Measurements from ENCODE around the gene NPPA. TPM values are rescaled to one million over a fixed set of nuclear protein-coding genes. Genes with fewer than 3 reads are reported as not detected.

The NPPA gene
- total and polyA plus RNA-seq, 3 donors from 2014 or later, result not detected

GRCh38 chr1:11841245-11842153 lies 6.1 kb downstream of the NPPA start:
- TF ChIP-seq CTCF (IDR thresholded peaks at IDR 0.05), result no peak
- no peak for TF ChIP-seq POLR2A (IDR thresholded peaks at IDR 0.05)
- Histone ChIP-seq H3K4me1 (no peaks in the 10 kb centered on the region), H3K36me3 (ENCODE audit: low read depth, missing control alignments) (no peaks in the 10 kb centered on the region), H3K9me3 (no peaks in the 10 kb centered on the region), H3K4me3 (no peak overlapping the region), H3K27ac (no peak overlapping the region), H3K27me3 (no peaks in the 10 kb centered on the region)
- intact Hi-C loops (cut with DNase I; ENCODE audit: low total_unique reads), result no loop called here
- DNase-seq, result no peak
- 82 to 85% methylated on average over 14 to 17 of the region's 17 CpGs for WGBS, 2 donors

GRCh38 chr1:11839727-11840705 lies 7.6 kb downstream of the NPPA start:
- peak; percentile 46 for DNase-seq
- intact Hi-C loops (cut with DNase I; ENCODE audit: low total_unique reads), result no loop called here
- Histone ChIP-seq H3K4me1 (no peaks in the 10 kb centered on the region), H3K27me3 (no peaks in the 10 kb centered on the region), H3K36me3 (ENCODE audit: low read depth, missing control alignments) (no peaks in the 10 kb centered on the region), H3K4me3 (no peak overlapping the region), H3K27ac (no peak overlapping the region), H3K9me3 (no peaks in the 10 kb centered on the region)
- TF ChIP-seq POLR2A (IDR thresholded peaks at IDR 0.05) (no peak), CTCF (IDR thresholded peaks at IDR 0.05) (no peak)
- 79 to 85% methylated on average over 16 to 20 of the region's 20 CpGs for WGBS, 2 donors

- Histone ChIP-seq H3K36me3 (ENCODE audit: low read depth, missing control alignments) (no peaks in the 10 kb centered on the region), H3K27me3 (no peaks in the 10 kb centered on the region), H3K4me3 (no peak overlapping the region), H3K4me1 (no peaks in the 10 kb centered on the region), H3K27ac (no peak overlapping the region), H3K9me3 (no peaks in the 10 kb centered on the region)
- 51 to 63% methylated on average over 23 to 40 of the region's 40 CpGs for WGBS, 2 donors
- intact Hi-C loops (cut with DNase I; ENCODE audit: low total_unique reads), result no loop called here
- TF ChIP-seq POLR2A (IDR thresholded peaks at IDR 0.05), result no peak
- TF ChIP-seq CTCF (IDR thresholded peaks at IDR 0.05), result peak; percentile 81 to 95 (median 90)
- peak; percentile 80 for DNase-seq
Observed at GRCh38 chr1:11838349-11839272, 9.0 kb downstream of the NPPA start.

GRCh38 chr1:11837767-11838348 lies 9.7 kb downstream of the NPPA start:
- no peaks in the 10 kb centered on the region for H3K36me3 ChIP-seq (ENCODE audit: low read depth, missing control alignments)
- TF ChIP-seq POLR2A (IDR thresholded peaks at IDR 0.05) (no peak), CTCF (IDR thresholded peaks at IDR 0.05) (no peak)
- no peak overlapping the region for H3K27ac ChIP-seq
- H3K4me1 ChIP-seq, result no peaks in the 10 kb centered on the region
- no peak for DNase-seq
- H3K4me3 ChIP-seq, result no peak overlapping the region
- no peaks in the 10 kb centered on the region for H3K27me3 ChIP-seq
- intact Hi-C loops (cut with DNase I; ENCODE audit: low total_unique reads), result no loop called here
- no peaks in the 10 kb centered on the region for H3K9me3 ChIP-seq
- WGBS, 2 donors, result 63 to 76% methylated on average over 9 to 11 of the region's 11 CpGs
